K562 (cell line): Measurements from ENCODE around the gene NDOR1.

Experiments
- CTCF ChIP-seq, 3 experiments: IDR thresholded peaks in 2 of 3; conservative IDR thresholded peaks in 1 of 3; 2 replicates each; pipeline ENCODE4 v1.5.1; 2011 to 2012; ENCODE audit warnings: low read length in 3 of 3, mild to moderate bottlenecking in 3 of 3, control low read depth in 2 of 3, improper control_type of control experiment in 1 of 3, inconsistent platforms in 1 of 3, low read depth in 1 of 3, mixed read lengths in 1 of 3, moderate library complexity in 1 of 3; ENCODE audit not compliant: insufficient read depth in 2 of 3
- TF ChIP-seq, protein P1 (sequence below), 2 experiments: fragments of 450-650 bp; IDR thresholded peaks; 2 replicates each; pipeline ENCODE4 v1.6.1; 2016

DNA sequence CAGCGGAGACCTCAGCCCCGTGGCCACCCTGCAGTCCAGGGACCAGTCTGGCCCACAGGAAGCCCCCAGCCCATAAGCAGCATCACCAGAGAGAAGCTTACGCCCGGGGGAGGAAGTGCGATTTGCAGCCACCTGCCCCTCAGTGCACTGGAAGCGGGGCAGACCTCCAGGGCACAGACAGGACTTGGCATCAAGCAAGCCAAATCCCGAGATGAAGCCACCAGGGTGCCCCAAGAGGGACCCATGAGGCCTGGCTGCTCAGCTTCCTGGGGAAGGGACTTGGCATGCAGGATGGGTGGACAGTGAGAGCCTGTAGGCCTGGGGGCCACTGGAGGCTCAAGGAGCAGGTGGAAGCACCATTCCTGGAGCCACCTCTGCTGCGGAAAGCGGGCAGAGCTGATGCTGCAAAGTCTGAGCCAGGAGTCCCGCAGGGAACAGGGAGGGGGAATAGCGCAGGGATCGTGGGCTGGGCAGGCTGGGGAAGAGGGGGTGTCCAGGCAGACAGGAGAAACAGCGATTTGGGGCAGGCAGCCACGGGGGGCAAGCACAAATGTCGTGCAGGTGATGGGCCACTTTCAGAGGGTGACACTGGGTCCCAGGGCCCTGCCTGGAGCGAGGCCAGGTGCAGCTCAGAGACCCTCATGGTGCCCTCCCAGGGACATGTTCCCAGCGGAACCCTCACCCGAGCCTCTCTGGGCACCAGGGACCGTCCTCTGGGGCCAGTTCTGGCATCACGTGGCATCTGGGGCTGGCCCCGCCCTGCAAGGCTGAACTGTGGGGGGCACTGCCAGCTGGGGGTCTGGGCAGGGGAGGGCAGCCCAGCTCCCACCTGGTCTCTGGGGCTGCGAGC lies 38.9 kb upstream of the NDOR1 start:
- TF ChIP-seq, protein P1, sequence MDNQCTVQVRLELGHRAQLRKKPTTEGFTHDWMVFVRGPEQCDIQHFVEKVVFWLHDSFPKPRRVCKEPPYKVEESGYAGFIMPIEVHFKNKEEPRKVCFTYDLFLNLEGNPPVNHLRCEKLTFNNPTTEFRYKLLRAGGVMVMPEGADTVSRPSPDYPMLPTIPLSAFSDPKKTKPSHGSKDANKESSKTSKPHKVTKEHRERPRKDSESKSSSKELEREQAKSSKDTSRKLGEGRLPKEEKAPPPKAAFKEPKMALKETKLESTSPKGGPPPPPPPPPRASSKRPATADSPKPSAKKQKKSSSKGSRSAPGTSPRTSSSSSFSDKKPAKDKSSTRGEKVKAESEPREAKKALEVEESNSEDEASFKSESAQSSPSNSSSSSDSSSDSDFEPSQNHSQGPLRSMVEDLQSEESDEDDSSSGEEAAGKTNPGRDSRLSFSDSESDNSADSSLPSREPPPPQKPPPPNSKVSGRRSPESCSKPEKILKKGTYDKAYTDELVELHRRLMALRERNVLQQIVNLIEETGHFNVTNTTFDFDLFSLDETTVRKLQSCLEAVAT (IDR thresholded peaks at IDR 0.05): no peak
- no peak for TF ChIP-seq CTCF (IDR thresholded peaks at IDR 0.05 in 2 of 3, conservative IDR thresholded peaks at IDR 0.05 in 1 of 3; ENCODE audit: insufficient read depth in 2 of 3, low read depth in 1 of 3, low read length in 3 of 3)
